NCI-H187 (cell line): ENCODE results near the gene GTF3A.
"Not testable (repeated sequence)": the region's sequence is repeated elsewhere in the genome, so short reads cannot be mapped to it uniquely, and the experiment has no call there.

Experiments
- DNase-seq, 2 experiments: peaks; one replicate each; lab custom pipeline; 2025; lab: John Stamatoyannopoulos, UW

The GTF3A gene

GRCh38 chr13:27424246-27425157 lies at the start of gene GTF3A:
GTF3A (plus strand) TSS chr13:27424619.
- peak; percentile 58 to 79 for DNase-seq

- peak; percentile 31 to 33 for DNase-seq
Observed at GRCh38 chr13:27374650-27375049, 49.8 kb upstream of the GTF3A start.

DNA sequence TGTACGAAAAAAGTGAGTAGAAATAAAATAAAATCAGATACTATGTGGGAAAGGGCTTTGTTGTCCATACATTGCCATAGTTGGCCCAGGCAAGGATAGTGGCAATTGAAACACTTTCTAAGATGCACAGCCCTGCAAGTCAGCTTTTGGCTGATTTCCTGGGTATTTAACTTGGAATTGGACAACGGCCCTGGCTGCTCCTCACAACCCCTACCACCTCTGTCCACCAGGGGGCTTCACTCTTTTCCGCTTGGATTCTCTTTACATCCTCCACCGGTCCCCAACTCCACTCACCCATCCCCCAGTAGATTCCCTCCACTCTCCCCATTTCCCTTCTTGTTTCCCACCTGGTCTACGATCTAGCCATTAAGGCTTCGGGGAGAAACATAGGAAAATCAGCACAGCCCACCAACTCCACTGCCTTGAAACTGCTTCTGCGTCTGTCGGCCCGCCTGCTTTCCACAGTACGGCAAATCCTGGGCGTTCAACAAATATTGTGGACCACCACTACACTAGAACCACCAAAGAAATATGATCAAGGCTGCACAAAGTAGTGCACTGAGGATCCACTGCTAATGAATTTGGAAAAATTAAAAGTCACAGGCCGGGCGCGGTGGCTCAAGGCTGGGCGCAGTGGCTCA lies 48.6 kb upstream of the GTF3A start:
- peak in 1 of 2 experiments; percentile 7 for DNase-seq

- no peak for DNase-seq
Observed at GRCh38 chr13:27379126-27379525, 45.3 kb upstream of the GTF3A start.

DNA sequence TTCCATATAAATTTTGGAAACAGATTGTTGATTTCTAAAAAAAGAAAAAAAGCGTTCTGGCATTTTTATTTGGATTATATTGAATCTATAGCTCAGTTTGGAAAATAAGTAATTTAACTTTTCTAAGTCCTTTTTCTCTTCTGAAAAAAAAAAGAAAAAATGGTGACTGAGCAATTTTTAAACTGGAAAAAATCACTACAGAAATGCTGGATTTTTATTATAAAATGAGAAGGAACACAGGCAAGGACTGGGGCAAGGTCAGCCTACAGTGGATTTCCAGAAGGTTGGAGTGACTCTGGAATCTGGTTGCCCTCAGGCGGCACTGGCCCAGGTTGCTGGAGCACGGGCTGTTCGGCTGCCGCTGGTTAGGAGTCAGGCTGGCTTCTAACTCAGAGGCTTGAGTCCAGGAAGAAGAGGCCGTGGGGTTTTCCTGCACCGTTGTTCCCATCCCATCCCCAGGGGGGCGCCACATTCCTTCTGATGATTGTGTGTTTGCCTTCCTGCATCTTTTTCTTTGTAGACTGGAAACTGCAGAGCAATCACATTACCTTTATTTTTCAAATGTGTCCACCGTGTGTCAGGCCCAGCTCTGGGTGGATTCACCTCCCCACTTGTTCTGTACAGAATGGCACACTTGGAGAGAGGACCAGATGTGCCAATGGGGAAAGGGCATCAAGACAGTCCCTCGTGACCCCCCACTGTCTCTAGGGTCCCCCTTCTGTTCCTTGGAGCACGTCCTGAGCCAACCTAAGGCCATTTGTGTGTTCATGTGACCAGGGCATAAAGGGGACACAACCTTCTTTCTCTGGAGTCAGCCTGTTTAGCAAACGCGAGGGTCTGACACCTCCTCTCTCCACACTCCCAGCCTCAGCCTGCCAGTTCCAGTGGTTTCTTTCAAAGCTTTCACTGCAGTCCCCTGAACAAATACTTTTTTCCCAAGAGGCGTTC lies 44.5 kb upstream of the GTF3A start:
- peak; percentile 15 to 38 for DNase-seq

GRCh38 chr13:27381601-27382000 lies 42.8 kb upstream of the GTF3A start:
- DNase-seq, result no peak

DNA sequence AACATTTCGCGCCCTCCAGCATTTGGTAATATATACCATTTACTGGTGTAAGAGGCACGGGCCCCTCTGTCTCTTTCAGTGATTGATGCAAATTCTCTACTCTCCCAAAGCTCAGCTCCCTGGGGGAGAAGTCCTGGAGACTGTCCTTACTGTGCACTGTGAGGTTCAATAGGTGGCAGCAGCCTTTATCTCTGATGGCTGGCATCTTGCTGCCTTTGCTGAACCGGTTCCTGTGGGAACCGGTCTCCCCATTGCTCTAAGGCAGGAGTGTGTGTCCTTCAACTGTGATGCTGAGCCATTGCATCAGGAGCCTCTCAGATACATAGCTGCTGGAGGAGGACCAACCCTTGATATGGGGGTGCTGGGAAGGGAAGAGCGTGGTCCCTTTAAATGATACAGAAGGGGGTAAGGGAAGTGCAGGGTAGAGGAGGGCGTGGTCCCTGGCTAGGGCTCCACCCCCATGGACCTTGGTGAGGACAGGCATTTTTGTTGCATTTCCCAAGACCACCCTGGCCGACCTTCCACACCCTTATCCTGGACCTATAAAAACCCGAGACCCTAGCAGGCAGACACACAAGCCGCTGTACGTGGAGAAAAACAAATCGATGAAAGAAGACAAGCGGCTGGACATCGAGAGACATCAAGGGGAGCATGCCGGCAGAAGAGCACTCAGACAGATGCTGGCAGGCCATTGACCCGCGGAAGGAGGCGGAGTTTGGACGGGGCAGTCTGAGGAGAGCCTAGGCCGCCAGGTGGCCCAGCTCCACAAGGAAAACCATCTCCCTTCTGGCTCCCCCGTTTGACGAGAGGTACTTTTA lies 41.1 kb upstream of the GTF3A start:
- DNase-seq, result no peak

GRCh38 chr13:27384285-27384684 lies 40.1 kb upstream of the GTF3A start:
- DNase-seq, result no peak

DNA sequence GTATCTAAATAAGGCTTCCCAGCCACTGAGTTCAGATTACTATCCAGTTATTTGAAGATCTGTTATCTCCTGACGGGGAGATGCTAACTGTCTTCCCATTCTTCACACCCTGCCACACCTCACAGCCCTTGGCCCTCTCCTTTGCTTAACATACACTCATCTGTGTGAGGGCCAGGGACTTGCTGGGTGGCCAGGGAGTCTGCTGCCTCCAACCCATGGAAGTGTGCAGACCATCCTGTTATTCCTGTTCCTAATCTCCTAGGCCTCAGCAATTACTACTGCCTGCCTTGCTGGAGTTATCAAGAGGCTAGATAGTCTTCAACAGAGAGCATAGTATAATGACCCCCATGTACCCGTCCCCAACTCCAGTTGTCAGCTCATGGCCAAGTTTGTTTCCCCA lies 36.2 kb upstream of the GTF3A start:
- no peak for DNase-seq

- no peak for DNase-seq
Observed at GRCh38 chr13:27389891-27390290, 34.5 kb upstream of the GTF3A start.

GRCh38 chr13:27391471-27391870 lies 32.9 kb upstream of the GTF3A start:
- no peak for DNase-seq

- no peak for DNase-seq
Observed at GRCh38 chr13:27393101-27393500, 31.3 kb upstream of the GTF3A start.

DNA sequence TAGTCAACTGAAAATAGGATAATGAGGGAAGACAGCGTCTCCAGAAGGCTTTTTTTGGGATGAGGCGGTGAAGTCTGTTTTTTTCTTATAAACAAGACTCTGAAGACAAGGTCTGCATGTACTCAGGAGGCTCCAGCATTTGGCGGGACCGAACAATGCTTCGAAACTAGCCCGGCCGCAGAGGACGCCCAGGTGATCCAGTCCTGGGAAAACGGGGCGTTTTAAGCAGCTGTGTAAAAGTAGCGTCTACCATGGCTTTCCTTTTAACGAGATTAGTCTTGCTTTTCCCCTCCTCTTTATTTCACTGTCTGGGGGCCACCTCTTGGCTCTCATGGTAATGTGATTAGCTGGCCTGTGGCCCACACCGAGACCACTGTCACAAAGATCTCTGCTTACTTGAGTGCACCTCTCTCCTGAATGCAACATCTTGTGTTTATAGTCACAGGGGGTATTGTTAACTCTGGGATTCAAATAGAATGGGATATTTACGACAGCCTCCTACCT lies 29.4 kb upstream of the GTF3A start:
- DNase-seq, result no peak

DNA sequence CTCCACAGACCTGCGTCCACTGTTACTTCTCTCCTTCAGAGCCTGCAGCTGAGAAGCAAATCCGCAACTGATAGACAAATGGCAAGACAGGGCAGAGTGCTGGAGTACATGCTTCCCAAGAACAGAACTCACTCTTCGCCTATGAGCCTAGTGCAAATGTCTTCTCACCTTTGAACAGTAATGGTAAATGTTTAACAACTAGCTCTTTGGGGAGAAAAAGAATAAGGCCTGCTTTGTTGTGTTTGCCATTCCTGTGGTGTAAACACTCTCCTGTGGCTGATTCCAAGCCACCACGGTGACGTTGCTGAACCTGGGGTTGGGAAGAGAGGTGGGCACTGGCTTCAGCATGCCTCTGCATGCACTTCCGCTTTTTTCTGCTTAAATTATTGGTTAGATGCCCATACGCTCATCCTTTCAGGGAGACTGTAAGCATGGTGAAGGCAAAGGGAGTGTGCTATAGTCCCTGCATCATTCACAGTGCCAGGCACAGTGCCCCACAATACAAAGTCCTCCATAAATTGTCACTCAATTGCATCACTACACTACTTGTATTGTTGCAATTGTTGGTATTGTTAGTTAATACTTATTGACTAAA lies 28.1 kb upstream of the GTF3A start:
- DNase-seq, result no peak

DNA sequence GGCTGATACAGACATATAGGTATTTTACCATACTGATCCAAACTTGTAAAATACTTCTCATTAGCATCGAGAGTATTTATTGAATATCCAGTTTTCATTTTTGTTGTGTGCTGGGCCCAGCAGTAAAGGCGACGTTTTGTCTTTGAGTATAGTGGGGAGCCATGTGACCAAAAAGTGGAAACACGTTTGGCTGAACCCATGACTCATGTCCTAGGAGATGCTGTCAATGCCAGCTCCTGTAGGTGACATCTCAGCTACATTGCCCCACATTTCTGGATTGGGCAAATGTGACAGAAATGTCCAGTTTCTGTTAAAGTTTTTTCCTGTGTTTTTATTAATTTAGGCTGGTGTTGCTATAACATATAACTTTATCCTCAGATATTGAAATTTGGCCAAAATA lies 26.1 kb upstream of the GTF3A start:
- DNase-seq, result no peak

DNA sequence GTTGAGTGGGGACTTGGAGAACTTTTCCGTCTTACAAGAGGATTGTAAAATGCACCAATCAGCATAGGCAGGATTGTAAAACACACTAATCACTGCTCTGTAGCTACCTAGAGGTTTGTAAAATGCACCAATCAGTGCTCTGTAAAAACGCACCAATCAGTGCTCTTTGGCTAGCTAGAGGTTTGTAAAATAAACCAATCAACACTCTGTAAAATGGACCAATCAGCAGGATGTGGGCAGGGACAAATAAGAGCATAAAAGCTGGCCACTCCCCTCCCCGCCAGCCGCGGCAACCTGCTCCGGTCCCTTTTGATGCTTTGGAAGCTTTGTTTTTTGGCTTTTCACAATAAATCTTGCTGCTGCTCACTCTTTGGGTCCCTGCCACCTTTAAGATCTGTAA lies 24.0 kb upstream of the GTF3A start:
- DNase-seq, result not testable (repeated sequence)

DNA sequence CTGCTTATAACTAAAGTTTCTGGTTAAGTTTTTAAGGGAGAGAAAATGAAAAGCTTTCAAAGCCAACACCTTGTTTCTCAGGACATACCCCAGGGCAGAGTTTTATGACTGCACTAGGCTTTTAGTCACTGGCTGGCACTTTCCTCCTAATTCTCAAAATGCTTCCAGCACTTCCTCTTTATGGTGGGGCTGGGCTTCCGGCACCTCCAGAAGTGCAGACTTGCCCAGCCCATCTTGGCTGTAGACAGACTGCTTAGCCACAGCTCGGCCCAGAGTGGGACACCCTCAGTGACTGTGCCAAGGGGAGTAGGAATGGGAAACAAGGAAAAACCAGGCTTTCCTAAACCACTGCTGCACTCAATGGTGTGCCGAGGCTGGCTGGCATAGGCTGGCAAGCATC lies 23.2 kb upstream of the GTF3A start:
- DNase-seq, result no peak

DNA sequence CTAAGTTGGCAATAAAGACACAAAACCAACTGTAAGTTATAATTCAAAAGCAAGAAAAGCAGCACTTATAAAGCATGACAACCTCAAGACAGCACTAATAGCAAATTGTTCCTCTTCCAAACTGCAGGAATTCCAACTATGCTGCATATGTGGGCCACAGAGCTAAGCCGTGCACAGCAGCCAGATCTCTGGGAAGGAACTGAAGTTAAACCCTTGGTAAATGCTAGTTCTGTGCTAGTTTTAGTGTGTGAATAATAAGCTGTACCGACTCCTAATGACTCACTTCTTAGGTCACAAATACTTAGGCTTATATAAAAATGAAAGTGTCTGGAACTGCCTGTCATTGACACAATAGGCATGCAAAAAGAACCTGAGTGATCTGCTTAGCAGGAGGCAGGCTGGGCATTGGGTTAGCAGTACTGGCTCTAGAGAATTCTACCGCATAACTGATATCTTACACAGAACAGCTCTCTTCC lies 21.2 kb upstream of the GTF3A start:
- no peak for DNase-seq

- DNase-seq, result peak in 1 of 2 experiments; percentile 7
Observed at GRCh38 chr13:27403727-27404385, 20.6 kb upstream of the GTF3A start.

DNA sequence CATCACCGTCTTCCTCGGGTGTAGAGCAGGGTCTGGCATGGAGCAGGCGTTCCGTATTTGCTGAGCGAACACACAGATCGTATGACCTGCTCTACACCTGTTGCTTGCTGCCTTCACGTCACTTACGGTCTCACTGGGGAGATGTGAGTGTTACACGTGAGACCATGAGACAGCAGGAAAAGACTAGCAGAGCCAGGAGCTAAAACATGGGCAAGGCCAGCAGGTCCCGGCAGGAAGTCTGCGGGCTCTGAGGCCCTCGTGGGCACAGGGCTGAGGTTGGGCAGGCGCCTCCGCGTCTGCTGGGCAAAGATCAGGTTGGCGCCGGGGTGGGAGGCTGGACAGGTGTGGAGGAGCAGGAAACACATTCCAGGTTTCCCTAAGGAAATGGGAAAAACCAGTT lies 19.7 kb upstream of the GTF3A start:
- no peak for DNase-seq
